Ishikawa (cell line): ENCODE results near the gene KBTBD8.
A peak's percentile ranks its signal among the peaks of the same experiment; 100 is the strongest.

Experiments used
- CEBPB ChIP-seq: IDR thresholded peaks from 2 replicates; pipeline ENCODE4 v1.6.1; 2012
- CREB1 ChIP-seq: IDR thresholded peaks from 2 replicates; pipeline ENCODE4 v1.6.1; 2012; ENCODE audit warnings: low read depth
- EGR1 ChIP-seq: IDR thresholded peaks from 2 replicates; pipeline ENCODE4 v1.6.1; 2012
- EP300 ChIP-seq: IDR thresholded peaks from 2 replicates; pipeline ENCODE4 v1.6.1; 2012; ENCODE audit warnings: borderline replicate concordance
- FOXM1 ChIP-seq: IDR thresholded peaks from 2 replicates; pipeline ENCODE4 v1.6.1; 2012; ENCODE audit warnings: low read depth, borderline replicate concordance
- MAX ChIP-seq: IDR thresholded peaks from 2 replicates; pipeline ENCODE4 v1.6.1; 2012
- NFIC ChIP-seq: IDR thresholded peaks from 2 replicates; pipeline ENCODE4 v1.6.1; 2012
- RAD21 ChIP-seq: IDR thresholded peaks from 2 replicates; pipeline ENCODE4 v1.6.1; 2012; ENCODE audit warnings: low read depth
- REST ChIP-seq: IDR thresholded peaks from 2 replicates; pipeline ENCODE4 v1.6.1; 2012; ENCODE audit warnings: low read depth, mild to moderate bottlenecking
- TAF1 ChIP-seq: IDR thresholded peaks from 2 replicates; pipeline ENCODE4 v1.6.1; 2012; ENCODE audit warnings: low read depth, mild to moderate bottlenecking
- TCF12 ChIP-seq: IDR thresholded peaks from 2 replicates; pipeline ENCODE4 v1.6.1; 2012; ENCODE audit warnings: low read depth
- TEAD4 ChIP-seq: IDR thresholded peaks from 2 replicates; pipeline ENCODE4 v1.6.1; 2012
- USF1 ChIP-seq: IDR thresholded peaks from 2 replicates; pipeline ENCODE4 v1.6.1; 2012
- YY1 ChIP-seq: IDR thresholded peaks from 2 replicates; pipeline ENCODE4 v1.6.1; 2012; ENCODE audit warnings: low read depth
- ZBTB7A ChIP-seq: IDR thresholded peaks from 2 replicates; pipeline ENCODE4 v1.6.1; 2012; ENCODE audit warnings: low read depth

Gene KBTBD8

GRCh38 chr3:67008388-67008787, 10.3 kb downstream of the KBTBD8 start:
- TF ChIP-seq EGR1 (no peak), CEBPB (no peak), NFIC (no peak), EP300 (no peak), YY1 (no peak), CREB1 (no peak), TAF1 (no peak), ZBTB7A (no peak), TEAD4 (no peak), MAX (no peak), RAD21 (no peak), REST (no peak), FOXM1 (no peak), USF1 (no peak), TCF12 (no peak)

- no peak for TF ChIP-seq TAF1
- no peak for TF ChIP-seq ZBTB7A
- TF ChIP-seq MAX = no peak
- no peak for TF ChIP-seq RAD21
- no peak for TF ChIP-seq CREB1
- TF ChIP-seq TCF12 = no peak
- no peak for TF ChIP-seq USF1
- no peak for TF ChIP-seq FOXM1
- TF ChIP-seq EGR1 = no peak
- TF ChIP-seq NFIC = no peak
- no peak for TF ChIP-seq EP300
- TF ChIP-seq CEBPB = no peak
- TF ChIP-seq REST = no peak
- no peak for TF ChIP-seq TEAD4
- no peak for TF ChIP-seq YY1
These were observed 11.6 kb downstream of the KBTBD8 start for GRCh38 chr3:67009716-67010115.

GRCh38 chr3:67011414-67012131, 13.5 kb downstream of the KBTBD8 start:
- no peak for TF ChIP-seq CEBPB
- no peak for TF ChIP-seq ZBTB7A
- TF ChIP-seq TAF1 = no peak
- no peak for TF ChIP-seq TEAD4
- TF ChIP-seq CREB1 = no peak
- no peak for TF ChIP-seq USF1
- no peak for TF ChIP-seq NFIC
- TF ChIP-seq EP300 = no peak
- no peak for TF ChIP-seq MAX
- no peak for TF ChIP-seq RAD21
- no peak for TF ChIP-seq EGR1
- no peak for TF ChIP-seq YY1
- TF ChIP-seq FOXM1 = no peak

- no peak for TF ChIP-seq TAF1
- TF ChIP-seq CEBPB = 0 out of 2 replicates have a peak, but pooled peaks have one; percentile 8
These were observed 14.5 kb downstream of the KBTBD8 start for GRCh38 chr3:67012564-67012963.

- TF ChIP-seq FOXM1 (no peak), RAD21 (no peak), CREB1 (no peak), CEBPB (no peak), TCF12 (no peak), USF1 (no peak), ZBTB7A (no peak), EP300 (no peak), TAF1 (no peak), MAX (no peak), YY1 (no peak)
These were observed 17.8 kb downstream of the KBTBD8 start for GRCh38 chr3:67015702-67016484.
